HG03039 (cell line): Measurements from ENCODE around the gene TTC23.

ENCODE experiments used
- ATAC-seq: cut with Tn5 transposase; IDR thresholded peaks from one replicate; pipeline ENCODE4 v1.9.1; 2021; ENCODE audit warnings: mild to moderate bottlenecking, moderate library complexity; ENCODE audit not compliant: unreplicated experiment

TTC23 gene

GRCh38 chr15:99090011-99090699 is 159.2 kb downstream of the TTC23 start:
- peak; percentile 99 for ATAC-seq

GRCh38 chr15:99087405-99087943 is 161.9 kb downstream of the TTC23 start:
- ATAC-seq = no peak

GRCh38 chr15:99086327-99086667 is 163.1 kb downstream of the TTC23 start:
- no peak for ATAC-seq
